Measurements from ENCODE around the gene GMDS. TPM values are rescaled to one million over a fixed set of nuclear protein-coding genes. Genes with fewer than 3 reads are reported as not detected.

The GMDS gene
- total and polyA plus RNA-seq, 2 of the 4 experiments (the other 2 are of a cell fraction) = 7.3 to 21.9 TPM

DNA sequence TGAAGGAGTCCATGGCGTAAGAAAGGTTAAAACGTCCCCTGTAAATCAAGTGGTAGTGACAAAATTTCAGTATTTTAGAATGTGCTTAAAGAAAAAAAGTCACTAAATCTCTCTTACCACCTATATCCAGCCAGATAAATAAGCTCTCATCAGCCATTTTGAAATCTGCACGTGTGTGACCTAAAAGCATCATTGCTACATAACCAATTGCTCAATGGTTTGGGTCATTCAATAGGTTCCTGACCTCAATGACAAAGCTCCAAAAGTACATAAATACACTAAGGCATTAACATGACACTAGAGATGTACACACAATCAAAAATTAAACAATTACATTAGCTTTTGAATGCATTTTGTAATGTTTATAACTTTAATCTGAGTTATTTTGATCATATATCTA is 272.4 kb downstream of the GMDS start:
- ATAC-seq (ENCODE audit: low read depth) = no peak
- H3K4me1 ChIP-seq (ENCODE audit: control insufficient read depth, insufficient read depth, low read length) = peaks cover 5% of the 10 kb centered on the region; the same call in 1 of the 2 replicates
- no peaks in the 10 kb centered on the region for H3K9me3 ChIP-seq (ENCODE audit: control insufficient read depth, insufficient read depth, low read length)
- H4K5ac ChIP-seq (ENCODE audit: low read depth, low read length) = no peak overlapping the region
- H4K20me1 ChIP-seq (ENCODE audit: insufficient read depth, low read length) = no peaks in the 10 kb centered on the region
- TF ChIP-seq, protein P1, sequence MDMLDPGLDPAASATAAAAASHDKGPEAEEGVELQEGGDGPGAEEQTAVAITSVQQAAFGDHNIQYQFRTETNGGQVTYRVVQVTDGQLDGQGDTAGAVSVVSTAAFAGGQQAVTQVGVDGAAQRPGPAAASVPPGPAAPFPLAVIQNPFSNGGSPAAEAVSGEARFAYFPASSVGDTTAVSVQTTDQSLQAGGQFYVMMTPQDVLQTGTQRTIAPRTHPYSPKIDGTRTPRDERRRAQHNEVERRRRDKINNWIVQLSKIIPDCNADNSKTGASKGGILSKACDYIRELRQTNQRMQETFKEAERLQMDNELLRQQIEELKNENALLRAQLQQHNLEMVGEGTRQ (IDR thresholded peaks at IDR 0.05; ENCODE audit: low read depth, low read length) = no peak
- TF ChIP-seq, protein P2, sequence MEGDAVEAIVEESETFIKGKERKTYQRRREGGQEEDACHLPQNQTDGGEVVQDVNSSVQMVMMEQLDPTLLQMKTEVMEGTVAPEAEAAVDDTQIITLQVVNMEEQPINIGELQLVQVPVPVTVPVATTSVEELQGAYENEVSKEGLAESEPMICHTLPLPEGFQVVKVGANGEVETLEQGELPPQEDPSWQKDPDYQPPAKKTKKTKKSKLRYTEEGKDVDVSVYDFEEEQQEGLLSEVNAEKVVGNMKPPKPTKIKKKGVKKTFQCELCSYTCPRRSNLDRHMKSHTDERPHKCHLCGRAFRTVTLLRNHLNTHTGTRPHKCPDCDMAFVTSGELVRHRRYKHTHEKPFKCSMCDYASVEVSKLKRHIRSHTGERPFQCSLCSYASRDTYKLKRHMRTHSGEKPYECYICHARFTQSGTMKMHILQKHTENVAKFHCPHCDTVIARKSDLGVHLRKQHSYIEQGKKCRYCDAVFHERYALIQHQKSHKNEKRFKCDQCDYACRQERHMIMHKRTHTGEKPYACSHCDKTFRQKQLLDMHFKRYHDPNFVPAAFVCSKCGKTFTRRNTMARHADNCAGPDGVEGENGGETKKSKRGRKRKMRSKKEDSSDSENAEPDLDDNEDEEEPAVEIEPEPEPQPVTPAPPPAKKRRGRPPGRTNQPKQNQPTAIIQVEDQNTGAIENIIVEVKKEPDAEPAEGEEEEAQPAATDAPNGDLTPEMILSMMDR (conservative IDR thresholded peaks at IDR 0.05; ENCODE audit: low read depth, low read length) = no peak
- TF ChIP-seq CHD1 (IDR thresholded peaks at IDR 0.05; ENCODE audit: low read depth, low read length) (no peak), BHLHE40 (IDR thresholded peaks at IDR 0.05; ENCODE audit: low read depth, low read length) (no peak), POLR2A (IDR thresholded peaks at IDR 0.05; ENCODE audit: low read depth, low read length) (no peak), RAD21 (IDR thresholded peaks at IDR 0.05; ENCODE audit: low read length) (no peak)
- no peaks in the 10 kb centered on the region; the same call in 1 of the 2 replicates for H3K9me1 ChIP-seq (ENCODE audit: insufficient read depth, low read length)
- H2BK15ac ChIP-seq (ENCODE audit: low read depth, low read length) = no peak overlapping the region
- no peak overlapping the region for H3K4me2 ChIP-seq (ENCODE audit: low read depth, low read length)
- H3K4me3 ChIP-seq (ENCODE audit: insufficient read depth, low read depth, low read length) = no peak overlapping the region
- intact Hi-C loops (cut with micrococcal nuclease) (loop anchor here (10.0 kb wide), 1 partner anchor 472 kb away; no protein-coding TSS in a partner anchor), in situ Hi-C loops (cut with MboI; ENCODE audit: low sequenced_read_pairs) (no loop called here), dilution Hi-C loops (cut with HindIII; ENCODE audit: low sequenced_read_pairs, unreplicated experiment) (no loop called here)
- no peak overlapping the region for H3K9ac ChIP-seq (ENCODE audit: low read depth, low read length)
- no peak overlapping the region for H3K4ac ChIP-seq (ENCODE audit: low read depth, low read length)
- H2AFZ ChIP-seq (replicated peaks; ENCODE audit: low read length, poor library complexity) = no peak overlapping the region
- no peaks in the 10 kb centered on the region for H3K79me1 ChIP-seq (ENCODE audit: low read depth in 1 of 2, low read length in 2 of 2)
- H2AK9ac ChIP-seq (replicated peaks; ENCODE audit: low read depth, low read length, poor library complexity) = no peak overlapping the region
- no peak overlapping the region for H3K14ac ChIP-seq (replicated peaks; ENCODE audit: low read depth, low read length)
- no peak overlapping the region for H3K56ac ChIP-seq (ENCODE audit: extremely low read depth, insufficient read depth, low read length)
- no peak overlapping the region for H4K91ac ChIP-seq (ENCODE audit: insufficient read depth, low read depth, low read length)
- no peak overlapping the region for H3K23ac ChIP-seq (ENCODE audit: low read depth, low read length)
- H3K18ac ChIP-seq (ENCODE audit: low read depth, low read length) = no peak overlapping the region
- no peak overlapping the region for H4K8ac ChIP-seq (ENCODE audit: low read depth in 2 of 2, low read length in 2 of 2)
- no peak overlapping the region for H2BK5ac ChIP-seq (ENCODE audit: low read depth, low read length, poor library complexity, severe bottlenecking)
- no peaks in the 10 kb centered on the region for H3K27me3 ChIP-seq (ENCODE audit: control insufficient read depth, insufficient read depth, low read length)
- no peak overlapping the region for H3K27ac ChIP-seq (ENCODE audit: insufficient read depth, low read length)
- no peaks in the 10 kb centered on the region for H3K36me3 ChIP-seq (ENCODE audit: control insufficient read depth, insufficient read depth, low read length)
- no peak overlapping the region for H2BK120ac ChIP-seq (ENCODE audit: low read depth, low read length)
- ChIA-PET CTCF (no interaction called here), POLR2A (ENCODE audit: unreplicated experiment) (interaction anchor here (0.7 kb wide), 1 partner anchor 337 kb away, joined by 3 read pairs; no protein-coding TSS in a partner anchor)
- no TSS peak for BruUV-seq (replicated peaks)
- no peak overlapping the region for H2AK5ac ChIP-seq (ENCODE audit: low read depth, low read length)
- no peak for DNase-seq
- no peak overlapping the region for H2BK20ac ChIP-seq (ENCODE audit: low read depth, low read length)
- no CpG with 5 or more reads among the region's 3 CpGs for WGBS, 2 experiments (ENCODE audit: extremely low coverage in 2 of 2, insufficient read length in 1 of 2)
